Transverse colon (tissue), 4 donors: ENCODE results near the gene CLSTN2.

Source experiments
- POLR2AphosphoS5 ChIP-seq, 3 donors: sonication (generic); formaldehyde crosslinking; IDR thresholded peaks; one replicate each; pipeline ENCODE4 v1.6.1; 2016; ENCODE audit warnings: antibody characterized with exemption in 3 of 3
- TF ChIP-seq, protein P1 (sequence below), 5 experiments: fragments of 200-600 bp in 3 of 5; fragments of 450-650 bp in 2 of 5; sonication (generic) in 3 of 5; IDR thresholded peaks; 1 replicate in 2 of 5; 2 replicates in 3 of 5; pipeline ENCODE4 v1.5.1; 2016 to 2017; ENCODE audit warnings: antibody characterized with exemption in 5 of 5, inconsistent platforms in 3 of 5, mild to moderate bottlenecking in 2 of 5, moderate library complexity in 1 of 5

DNA sequence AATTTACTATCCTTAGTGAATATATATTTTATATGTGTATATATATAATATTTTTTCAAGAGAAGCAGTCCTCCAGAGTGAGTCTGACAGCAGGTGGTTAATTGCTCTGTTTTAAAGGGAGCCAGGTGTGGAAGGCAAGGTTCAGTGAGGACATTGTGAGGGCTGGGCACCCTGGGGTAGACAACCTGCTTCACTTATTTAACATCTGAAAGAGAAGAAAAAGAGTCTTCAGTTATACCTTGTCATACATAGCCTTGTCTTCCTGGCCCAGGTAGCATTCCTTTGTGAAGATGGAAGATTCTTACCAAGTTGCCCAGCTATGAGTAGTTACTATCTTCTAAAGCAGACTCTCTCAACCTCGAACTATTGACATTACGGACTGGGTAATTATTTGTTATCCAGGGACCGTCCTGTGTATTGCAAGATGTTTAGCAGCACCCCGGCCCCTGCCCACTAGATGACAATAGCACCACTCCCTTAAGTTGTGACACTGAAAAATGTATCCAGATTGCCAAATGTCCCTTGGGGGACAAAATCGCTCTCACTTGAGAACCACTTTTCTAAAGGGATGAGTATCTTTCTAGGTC, 406.9 kb downstream of the CLSTN2 start:
- TF ChIP-seq, protein P1, sequence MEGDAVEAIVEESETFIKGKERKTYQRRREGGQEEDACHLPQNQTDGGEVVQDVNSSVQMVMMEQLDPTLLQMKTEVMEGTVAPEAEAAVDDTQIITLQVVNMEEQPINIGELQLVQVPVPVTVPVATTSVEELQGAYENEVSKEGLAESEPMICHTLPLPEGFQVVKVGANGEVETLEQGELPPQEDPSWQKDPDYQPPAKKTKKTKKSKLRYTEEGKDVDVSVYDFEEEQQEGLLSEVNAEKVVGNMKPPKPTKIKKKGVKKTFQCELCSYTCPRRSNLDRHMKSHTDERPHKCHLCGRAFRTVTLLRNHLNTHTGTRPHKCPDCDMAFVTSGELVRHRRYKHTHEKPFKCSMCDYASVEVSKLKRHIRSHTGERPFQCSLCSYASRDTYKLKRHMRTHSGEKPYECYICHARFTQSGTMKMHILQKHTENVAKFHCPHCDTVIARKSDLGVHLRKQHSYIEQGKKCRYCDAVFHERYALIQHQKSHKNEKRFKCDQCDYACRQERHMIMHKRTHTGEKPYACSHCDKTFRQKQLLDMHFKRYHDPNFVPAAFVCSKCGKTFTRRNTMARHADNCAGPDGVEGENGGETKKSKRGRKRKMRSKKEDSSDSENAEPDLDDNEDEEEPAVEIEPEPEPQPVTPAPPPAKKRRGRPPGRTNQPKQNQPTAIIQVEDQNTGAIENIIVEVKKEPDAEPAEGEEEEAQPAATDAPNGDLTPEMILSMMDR (IDR thresholded peaks at IDR 0.05), result no peak
- no peak for TF ChIP-seq POLR2AphosphoS5 (IDR thresholded peaks at IDR 0.05)
